Caco-2 (cell line): ENCODE measurements around the gene TEDC2. TPM values are rescaled to one million over a fixed set of nuclear protein-coding genes. Genes with fewer than 3 reads are reported as not detected.
A peak's percentile ranks its signal among the peaks of the same experiment; 100 is the strongest.

Experiments used
- BruUV-seq: library from RNA; stranded (reverse); fragments of 400-500 nt; replicated peaks from 2 replicates; lab custom pipeline; 2021; lab: Mats Ljungman, UMichigan
- CTCF ChIA-PET: fragments of 300-600 bp; sonication (Branson Sonifier 250); formaldehyde crosslinking; loops from one replicate; lab custom pipeline; 2022; ENCODE audit warnings: antibody characterized with exemption; lab: Charles Lee
- POLR2A ChIA-PET: fragments of 300-600 bp; sonication (Branson Sonifier 250); formaldehyde crosslinking; loops from one replicate; lab custom pipeline; 2022; ENCODE audit warnings: antibody characterized with exemption; lab: Charles Lee
- DNase-seq, 2 experiments: peaks; one replicate each; pipeline versions ENCODE4 v3.0.0 to v3.0.0-alpha.2; 2020 to 2022
- H3K27me3 ChIP-seq: replicated peaks from 2 replicates; pipeline ENCODE4 v1.6.0; 2011; ENCODE audit warnings: low read length; ENCODE audit not compliant: control insufficient read depth, insufficient read depth
- H3K36me3 ChIP-seq: 2 replicates; pipeline ENCODE4 v1.5.1; 2011; ENCODE audit warnings: low read length; ENCODE audit not compliant: control insufficient read depth, insufficient read depth
- H3K4me1 ChIP-seq: fragments of 250-450 bp; sonication (Bioruptor Pico); 2 replicates; pipeline ENCODE4 v1.5.1; 2020; ENCODE audit warnings: mild to moderate bottlenecking
- H3K4me3 ChIP-seq: 2 replicates; pipeline ENCODE4 v1.5.1; 2011; ENCODE audit warnings: low read depth, mild to moderate bottlenecking, control low read depth, low read length
- H3K9me3 ChIP-seq: fragments of 250-450 bp; sonication (Bioruptor Pico); 2 replicates; pipeline ENCODE4 v1.5.1; 2020; ENCODE audit warnings: mild to moderate bottlenecking, moderate library complexity
- H3K27ac Mint-ChIP-seq: one replicate; pipeline ENCODE4 v1.8.0; 2022; ENCODE audit warnings: mixed read lengths; ENCODE audit not compliant: unreplicated experiment
- H3K27me3 Mint-ChIP-seq: one replicate; pipeline ENCODE4 v1.8.0; 2022; ENCODE audit warnings: mixed read lengths; ENCODE audit not compliant: insufficient read depth, unreplicated experiment
- H3K36me3 Mint-ChIP-seq: one replicate; pipeline ENCODE4 v1.8.0; 2022; ENCODE audit warnings: mild to moderate bottlenecking, mixed read lengths; ENCODE audit not compliant: insufficient read depth, unreplicated experiment
- H3K4me1 Mint-ChIP-seq: one replicate; pipeline ENCODE4 v1.8.0; 2022; ENCODE audit warnings: low read depth, mixed read lengths; ENCODE audit not compliant: unreplicated experiment
- H3K4me3 Mint-ChIP-seq: one replicate; pipeline ENCODE4 v1.8.0; 2022; ENCODE audit warnings: mild to moderate bottlenecking, moderate library complexity, mixed read lengths; ENCODE audit not compliant: unreplicated experiment
- H3K9me3 Mint-ChIP-seq: one replicate; pipeline ENCODE4 v1.8.0; 2022; ENCODE audit warnings: mixed read lengths; ENCODE audit not compliant: unreplicated experiment
- intact Hi-C: fragments of 100-400 bp; cut with micrococcal nuclease; formaldehyde crosslinking; loops from one replicate; pipeline ENCODE4 v1.10.0; 2022; ENCODE audit not compliant: unreplicated experiment
- total RNA-seq: library from RNA; stranded (reverse); gene quantifications from 2 replicates; pipeline ENCODE4 v1.2.3, GENCODE V29; 2022
- TF ChIP-seq, protein P1 (sequence below), 2 experiments: fragments of 200-600 bp in 1 of 2; IDR thresholded peaks; 1 replicate in 1 of 2; 2 replicates in 1 of 2; pipeline versions ENCODE4 v1.5.1 to v1.8.0; 2011 to 2022; ENCODE audit warnings: antibody characterized with exemption in 1 of 2, control low read depth in 1 of 2, inconsistent platforms in 1 of 2, low read depth in 1 of 2, low read length in 1 of 2, mild to moderate bottlenecking in 1 of 2, moderate library complexity in 1 of 2; ENCODE audit not compliant: insufficient read depth in 1 of 2, severe bottlenecking in 1 of 2, unreplicated experiment in 1 of 2

TEDC2 gene
- total RNA-seq, 1 experiment from 2014 or later, result 29.0 TPM

GRCh38 chr16:2472488-2472864 lies 12.6 kb downstream of the TEDC2 start:
- H3K4me1 ChIP-seq, result peaks cover 38% of the 10 kb centered on the region
- Mint-ChIP-seq H3K27ac (no peak overlapping the region), H3K36me3 (peaks cover 10% of the 10 kb centered on the region), H3K4me3 (peak overlapping the region; percentile 45), H3K4me1 (peaks cover 11% of the 10 kb centered on the region), H3K27me3 (no peaks in the 10 kb centered on the region), H3K9me3 (no peaks in the 10 kb centered on the region)
- BruUV-seq, result no TSS peak
- H3K4me3 ChIP-seq, result no peak overlapping the region
- H3K27me3 ChIP-seq, result no peaks in the 10 kb centered on the region
- POLR2A ChIA-PET, result no interaction called here
- intact Hi-C loops, result no loop called here
- CTCF ChIA-PET, result no interaction called here
- no peak for DNase-seq
- TF ChIP-seq, protein P1, sequence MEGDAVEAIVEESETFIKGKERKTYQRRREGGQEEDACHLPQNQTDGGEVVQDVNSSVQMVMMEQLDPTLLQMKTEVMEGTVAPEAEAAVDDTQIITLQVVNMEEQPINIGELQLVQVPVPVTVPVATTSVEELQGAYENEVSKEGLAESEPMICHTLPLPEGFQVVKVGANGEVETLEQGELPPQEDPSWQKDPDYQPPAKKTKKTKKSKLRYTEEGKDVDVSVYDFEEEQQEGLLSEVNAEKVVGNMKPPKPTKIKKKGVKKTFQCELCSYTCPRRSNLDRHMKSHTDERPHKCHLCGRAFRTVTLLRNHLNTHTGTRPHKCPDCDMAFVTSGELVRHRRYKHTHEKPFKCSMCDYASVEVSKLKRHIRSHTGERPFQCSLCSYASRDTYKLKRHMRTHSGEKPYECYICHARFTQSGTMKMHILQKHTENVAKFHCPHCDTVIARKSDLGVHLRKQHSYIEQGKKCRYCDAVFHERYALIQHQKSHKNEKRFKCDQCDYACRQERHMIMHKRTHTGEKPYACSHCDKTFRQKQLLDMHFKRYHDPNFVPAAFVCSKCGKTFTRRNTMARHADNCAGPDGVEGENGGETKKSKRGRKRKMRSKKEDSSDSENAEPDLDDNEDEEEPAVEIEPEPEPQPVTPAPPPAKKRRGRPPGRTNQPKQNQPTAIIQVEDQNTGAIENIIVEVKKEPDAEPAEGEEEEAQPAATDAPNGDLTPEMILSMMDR (IDR thresholded peaks at IDR 0.05; ENCODE audit: insufficient read depth in 1 of 2, low read depth in 1 of 2, low read length in 1 of 2, severe bottlenecking in 1 of 2, unreplicated experiment in 1 of 2), result no peak
- no peaks in the 10 kb centered on the region for H3K9me3 ChIP-seq
- no peaks in the 10 kb centered on the region for H3K36me3 ChIP-seq

DNA sequence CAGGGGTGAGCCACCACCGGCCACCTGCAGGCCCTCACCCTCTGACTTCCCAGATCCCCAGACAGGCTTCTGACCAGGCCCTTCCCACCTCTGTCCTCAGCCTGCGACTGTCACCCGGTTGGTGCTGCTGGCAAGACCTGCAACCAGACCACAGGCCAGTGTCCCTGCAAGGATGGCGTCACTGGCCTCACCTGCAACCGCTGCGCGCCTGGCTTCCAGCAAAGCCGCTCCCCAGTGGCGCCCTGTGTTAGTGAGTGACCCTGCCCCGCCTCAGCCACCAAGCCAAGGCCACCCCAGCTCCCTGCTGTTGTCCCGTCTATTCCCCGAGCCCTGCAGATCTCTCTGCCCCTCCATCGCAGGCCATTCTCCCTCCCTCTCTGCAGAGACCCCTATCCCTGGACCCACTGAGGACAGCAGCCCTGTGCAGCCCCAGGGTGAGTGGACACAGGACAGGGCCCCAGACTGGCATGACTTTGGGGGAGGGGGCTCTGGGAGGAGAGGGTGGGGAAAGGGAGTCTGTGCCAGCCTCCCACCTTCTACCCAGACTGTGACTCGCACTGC lies 13.1 kb downstream of the TEDC2 start:
- peaks cover 10% of the 10 kb centered on the region for H3K36me3 Mint-ChIP-seq
- no peak overlapping the region for H3K27ac Mint-ChIP-seq
- H3K4me3 Mint-ChIP-seq, result peak overlapping the region; percentile 62
- BruUV-seq, result no TSS peak
- ChIA-PET POLR2A (no interaction called here), CTCF (interaction anchor here (1.5 kb wide), 1 partner anchor 12 kb away, joined by 4 read pairs; no protein-coding TSS in a partner anchor)
- no peaks in the 10 kb centered on the region for H3K9me3 Mint-ChIP-seq
- no peak for DNase-seq
- no peaks in the 10 kb centered on the region for H3K27me3 ChIP-seq
- H3K4me3 ChIP-seq, result peak overlapping the region; percentile 92
- H3K4me1 ChIP-seq, result peaks cover 38% of the 10 kb centered on the region
- no peaks in the 10 kb centered on the region for H3K9me3 ChIP-seq
- TF ChIP-seq, protein P1 (IDR thresholded peaks at IDR 0.05; ENCODE audit: insufficient read depth in 1 of 2, low read depth in 1 of 2, low read length in 1 of 2, severe bottlenecking in 1 of 2, unreplicated experiment in 1 of 2), result no peak
- peaks cover 11% of the 10 kb centered on the region for H3K4me1 Mint-ChIP-seq
- no peaks in the 10 kb centered on the region for H3K36me3 ChIP-seq
- no peaks in the 10 kb centered on the region for H3K27me3 Mint-ChIP-seq
- intact Hi-C loops, result no loop called here

DNA sequence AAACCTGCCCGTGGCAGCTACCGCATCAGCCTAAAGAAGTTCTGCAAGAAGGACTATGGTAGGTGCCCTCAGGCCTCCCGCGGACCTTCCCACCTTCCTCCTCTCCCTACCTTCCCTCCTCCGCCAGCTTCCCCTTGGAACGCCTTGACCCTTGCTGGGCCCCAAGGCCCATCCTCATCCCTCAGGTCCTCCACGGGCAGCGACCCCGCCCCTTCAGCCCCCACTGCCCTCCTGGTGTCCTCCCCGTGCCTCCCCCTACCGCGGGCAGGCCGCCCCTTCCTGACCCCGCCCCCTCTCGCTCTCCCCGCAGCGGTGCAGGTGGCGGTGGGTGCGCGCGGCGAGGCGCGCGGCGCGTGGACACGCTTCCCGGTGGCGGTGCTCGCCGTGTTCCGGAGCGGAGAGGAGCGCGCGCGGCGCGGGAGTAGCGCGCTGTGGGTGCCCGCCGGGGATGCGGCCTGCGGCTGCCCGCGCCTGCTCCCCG lies 13.6 kb downstream of the TEDC2 start:
- Histone ChIP-seq H3K4me1 (peaks cover 38% of the 10 kb centered on the region), H3K4me3 (peak overlapping the region; percentile 92), H3K36me3 (no peaks in the 10 kb centered on the region), H3K9me3 (no peaks in the 10 kb centered on the region), H3K27me3 (no peaks in the 10 kb centered on the region)
- ChIA-PET CTCF (interaction anchor here (1.5 kb wide), 1 partner anchor 11 kb away, joined by 4 read pairs; no protein-coding TSS in a partner anchor), POLR2A (no interaction called here)
- Mint-ChIP-seq H3K9me3 (no peaks in the 10 kb centered on the region), H3K4me3 (peak overlapping the region; percentile 62), H3K36me3 (peaks cover 6% of the 10 kb centered on the region), H3K27ac (no peak overlapping the region), H3K4me1 (peaks cover 11% of the 10 kb centered on the region), H3K27me3 (no peaks in the 10 kb centered on the region)
- DNase-seq, result peak; percentile 47 to 62
- intact Hi-C loops, result no loop called here
- BruUV-seq, result no TSS peak
- TF ChIP-seq, protein P1 (IDR thresholded peaks at IDR 0.05; ENCODE audit: insufficient read depth in 1 of 2, low read depth in 1 of 2, low read length in 1 of 2, severe bottlenecking in 1 of 2, unreplicated experiment in 1 of 2), result no peak
